Superior temporal gyrus (tissue), 1 donor: ENCODE data around the gene WDR1.

ENCODE experiments used
- DNase-seq: peaks from one replicate; pipeline ENCODE4 v3.0.0-alpha.2; 2016; ENCODE audit errors: extremely low spot score

Gene WDR1

DNA sequence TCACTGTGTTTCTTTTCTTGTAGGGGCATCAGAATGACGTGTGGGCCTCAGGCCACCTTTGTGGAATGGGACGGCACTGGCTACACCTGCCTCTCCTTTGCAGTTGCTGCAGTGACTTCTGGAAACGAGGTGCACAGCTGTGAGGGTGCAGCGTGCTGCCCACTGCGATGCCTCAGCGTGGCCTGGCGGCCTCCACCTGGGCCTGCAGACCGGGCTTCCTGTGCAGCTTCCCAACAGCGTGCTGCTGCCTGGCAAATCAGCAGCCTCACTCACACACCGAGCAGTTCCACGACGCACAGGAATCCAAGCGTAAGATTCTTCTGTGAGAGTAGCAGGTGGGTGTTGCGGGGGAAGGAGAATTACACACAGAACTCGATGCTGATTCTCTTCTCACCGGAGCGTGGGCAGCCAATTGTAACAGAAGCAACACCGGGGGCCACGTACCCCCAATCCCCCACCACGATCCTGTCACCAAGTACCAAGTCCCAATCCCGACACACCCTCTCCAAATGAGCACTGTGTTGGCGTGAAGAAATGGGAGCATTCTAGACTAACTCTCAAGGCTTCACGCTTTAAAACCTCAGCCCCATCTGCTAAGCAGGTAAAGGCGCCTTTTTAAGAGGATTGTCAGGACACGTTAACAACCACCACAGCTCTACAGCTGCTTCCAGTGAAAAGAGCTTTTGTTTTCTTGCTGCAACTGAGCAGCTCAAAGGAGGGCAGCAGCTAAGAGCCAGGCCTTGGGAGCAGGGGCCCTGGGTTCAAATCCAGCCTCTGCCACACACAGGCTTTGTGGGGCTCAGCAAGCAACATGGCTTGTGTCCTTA is 16.9 kb downstream of the WDR1 start:
- no peak for DNase-seq

DNA sequence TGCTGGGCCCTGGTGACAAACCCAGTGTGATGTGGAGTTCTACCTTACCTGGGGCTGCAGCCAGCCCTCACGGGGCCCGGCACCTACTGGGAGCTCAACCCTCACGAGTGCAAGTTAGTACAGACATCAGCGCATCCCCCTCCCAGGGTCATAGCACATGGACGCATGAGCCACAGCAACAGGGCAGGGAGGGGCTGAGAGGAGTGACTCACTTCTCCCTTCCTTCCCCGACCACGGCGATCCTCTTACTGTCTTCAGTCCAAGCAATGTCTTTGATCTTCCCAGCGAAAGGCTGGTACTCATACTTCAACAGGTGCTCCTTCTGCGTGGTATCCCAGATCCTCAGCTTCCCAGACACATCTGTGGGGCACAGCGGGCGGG is 17.8 kb downstream of the WDR1 start:
- DNase-seq, result no peak

DNA sequence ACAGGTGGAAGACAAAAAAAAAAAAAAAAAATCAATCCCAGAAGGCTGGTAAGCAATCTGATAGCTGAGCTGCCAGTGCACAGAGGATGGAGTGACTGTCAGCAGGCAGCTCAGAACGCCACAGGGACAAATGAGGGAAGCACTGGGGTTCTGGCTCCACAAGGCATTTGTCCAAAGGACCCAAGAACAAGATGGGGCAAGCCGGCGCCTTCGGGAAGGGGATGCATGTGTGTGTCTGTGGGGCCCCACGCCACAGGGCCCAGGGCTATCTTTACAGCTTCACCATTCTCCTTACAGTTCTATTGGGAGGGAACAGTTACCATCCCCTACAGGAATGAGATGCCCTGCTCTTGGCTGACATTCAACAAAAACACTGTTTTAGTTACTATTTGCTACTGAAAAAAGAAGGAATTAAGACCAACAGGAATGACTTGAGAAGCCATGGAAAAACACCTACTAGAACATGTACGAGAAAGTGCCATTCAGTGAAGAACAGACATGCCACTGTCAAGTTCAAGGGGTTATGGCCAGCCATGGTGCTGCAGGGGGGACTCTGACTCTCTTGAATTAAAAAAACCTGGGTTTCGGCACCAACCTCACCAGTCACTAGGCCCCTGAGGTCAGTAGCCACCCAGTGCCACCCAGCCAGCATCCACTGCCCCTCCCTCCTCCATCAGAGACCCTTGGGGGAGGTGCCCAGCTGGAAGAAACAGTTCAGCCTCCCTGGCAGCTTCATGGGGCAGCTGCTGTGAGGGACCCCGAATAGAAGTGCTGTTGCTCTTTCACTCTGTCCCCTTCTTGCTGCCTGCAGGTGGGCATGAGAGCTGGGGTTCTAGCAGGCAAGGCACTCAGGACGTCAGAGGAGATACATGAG is 18.5 kb downstream of the WDR1 start:
- DNase-seq, result no peak

DNA sequence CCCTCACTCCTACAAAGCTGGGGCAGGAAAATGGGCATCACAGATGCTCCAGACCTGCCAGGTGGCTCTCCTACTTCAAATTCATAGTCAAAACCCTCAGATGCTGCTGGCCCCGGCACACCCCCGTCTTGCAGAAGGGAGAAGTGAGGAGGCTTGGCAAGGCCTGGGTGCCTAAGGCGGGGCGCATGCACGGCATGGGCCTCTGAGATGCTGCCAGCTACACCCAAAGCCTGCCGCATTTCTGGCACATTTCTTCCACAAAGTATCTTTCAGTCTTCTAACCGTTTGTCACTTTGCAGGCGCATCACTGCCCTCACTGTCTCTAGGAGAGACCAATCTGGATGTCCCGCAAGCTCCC is 19.6 kb downstream of the WDR1 start:
- DNase-seq, result peak; percentile 42

DNA sequence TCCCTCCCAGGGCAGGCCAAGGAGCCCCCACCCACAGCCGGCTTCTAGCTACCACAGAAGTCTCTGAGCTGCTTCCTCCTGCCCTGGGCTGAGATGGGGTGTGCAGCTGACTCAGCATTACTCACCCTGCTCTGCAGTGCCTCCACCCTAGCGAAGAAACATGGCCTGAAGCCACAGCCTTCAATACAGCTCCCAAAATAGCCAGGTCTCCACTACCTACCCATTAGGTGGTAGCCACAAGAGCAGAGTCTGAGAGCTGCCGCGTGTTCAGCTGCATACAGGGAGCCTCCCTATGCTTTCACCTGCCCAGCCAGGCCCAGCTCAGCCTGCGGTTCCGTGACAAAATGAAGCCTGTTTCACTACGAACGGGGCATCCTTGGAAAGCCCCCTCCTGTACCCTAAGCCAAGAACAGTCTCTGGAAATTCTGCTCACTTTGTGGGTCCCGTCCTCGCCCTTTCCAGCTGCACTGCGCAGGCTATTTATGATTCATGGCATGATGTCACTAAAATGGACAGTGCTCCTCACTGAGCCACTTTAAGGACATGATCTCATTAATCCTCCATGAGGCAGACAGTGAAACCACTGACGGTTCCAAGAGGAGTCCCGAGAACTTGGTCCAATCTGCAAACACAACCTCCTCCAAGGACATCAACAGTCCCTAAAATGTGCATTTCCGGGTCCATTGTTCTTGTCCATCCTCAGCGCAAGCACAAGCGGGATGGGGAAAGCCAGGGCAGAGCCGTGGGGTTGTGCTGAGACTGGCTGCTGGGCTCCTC is 20.2 kb downstream of the WDR1 start:
- peak; percentile 71 for DNase-seq

DNA sequence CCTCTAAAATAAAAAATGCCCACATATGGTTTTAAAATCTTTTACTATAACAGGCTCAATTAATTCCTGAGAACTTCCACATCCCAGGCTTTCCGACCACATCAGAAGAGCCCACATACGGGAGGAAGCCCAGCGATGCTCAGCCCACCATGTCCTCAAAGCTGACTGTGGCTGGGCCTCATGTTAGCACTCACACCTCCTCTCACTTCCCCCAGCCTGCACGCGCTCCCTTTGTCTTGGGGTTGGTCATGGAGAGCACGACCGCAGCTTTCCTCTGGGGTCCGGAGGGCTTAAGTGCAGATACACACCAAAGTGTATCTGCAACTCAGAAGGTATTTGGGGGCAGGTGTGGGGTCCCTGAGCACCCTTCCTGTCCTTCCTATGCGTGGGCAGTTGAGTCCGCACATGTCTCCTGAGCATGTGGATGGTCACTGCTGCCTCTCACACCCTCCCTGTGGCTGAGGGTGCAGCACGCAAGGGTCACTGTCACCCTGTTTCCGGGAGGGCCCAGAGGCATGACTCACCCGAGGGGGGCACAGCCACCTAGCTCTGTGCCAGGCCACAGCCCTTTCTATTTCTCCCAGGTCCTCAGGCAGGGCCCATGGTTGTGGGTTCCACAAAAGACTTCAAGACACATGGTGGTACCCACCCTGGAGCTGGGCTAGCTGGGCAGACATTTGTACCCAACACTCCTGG is 21.2 kb downstream of the WDR1 start:
- DNase-seq, result no peak

DNA sequence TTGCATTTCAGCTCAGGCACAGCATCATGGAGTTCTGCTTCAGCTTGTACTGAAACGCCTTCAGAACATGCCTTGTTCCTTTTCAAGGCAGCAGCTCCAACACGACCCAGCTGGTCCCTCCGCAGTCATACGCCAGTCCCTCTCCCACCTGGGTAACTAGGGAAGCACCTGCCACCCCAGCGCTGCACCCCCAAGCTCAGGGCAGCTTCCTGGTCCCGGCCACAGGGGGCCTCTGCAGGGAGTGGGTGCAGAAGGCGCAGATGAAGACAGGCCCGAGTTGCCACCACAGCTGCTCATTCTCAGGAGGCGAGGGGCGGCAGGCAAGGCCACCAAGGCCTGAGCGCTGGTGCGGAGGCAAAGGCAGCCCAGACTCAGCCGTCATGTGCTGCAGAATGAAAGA is 21.8 kb downstream of the WDR1 start:
- DNase-seq, result no peak

DNA sequence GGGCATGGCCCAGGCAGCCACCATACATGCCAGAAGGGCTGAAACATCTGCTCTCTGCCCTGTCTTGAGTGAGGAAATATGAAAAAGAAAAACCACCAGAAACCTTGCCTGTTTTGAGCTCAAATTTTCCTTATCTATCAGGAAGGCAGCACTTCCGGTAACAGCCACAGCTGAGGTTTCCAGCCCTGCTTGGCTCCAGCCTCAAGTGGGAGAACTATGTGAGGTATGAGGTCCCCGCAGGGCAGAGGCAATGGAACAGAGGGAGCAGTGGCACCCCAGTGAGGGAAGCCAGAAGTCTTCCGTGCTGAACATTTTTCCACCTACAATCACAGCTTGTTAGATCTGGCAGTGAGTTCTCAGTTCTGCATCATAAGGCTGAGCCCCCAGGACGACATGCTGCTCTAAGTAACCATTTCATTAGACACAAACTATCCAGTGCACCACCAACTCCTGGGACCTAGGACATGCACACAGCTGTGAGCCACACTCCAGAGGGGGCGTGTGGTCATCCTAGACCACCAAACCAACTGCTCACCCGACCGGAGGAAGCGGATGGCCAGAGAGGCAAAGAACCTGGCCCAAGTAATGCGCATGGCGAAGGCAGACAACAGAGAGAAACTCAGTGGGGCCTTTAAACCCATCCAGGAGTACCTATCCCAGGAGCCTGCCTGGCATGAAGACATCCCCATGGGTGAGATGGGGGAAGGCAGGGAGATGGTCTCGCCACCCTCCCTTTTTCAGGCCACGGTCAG is 22.6 kb downstream of the WDR1 start:
- no peak for DNase-seq

DNA sequence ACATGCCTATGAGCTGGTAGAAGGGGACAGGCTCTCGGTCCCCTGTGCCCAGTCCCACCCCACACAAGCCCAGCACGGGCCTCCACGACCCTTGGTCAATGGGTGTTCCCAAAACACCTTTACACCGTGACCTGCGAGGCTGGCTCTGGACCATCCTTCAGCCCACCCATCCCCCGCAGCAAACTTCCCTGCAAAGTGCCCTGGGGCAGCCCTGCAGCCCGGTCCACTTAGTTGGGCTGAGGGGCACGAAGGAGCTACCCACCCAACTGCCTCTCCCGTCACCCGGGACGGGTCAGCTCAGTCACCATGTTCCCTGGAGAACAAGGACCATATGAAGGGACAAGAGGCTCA is 23.4 kb downstream of the WDR1 start:
- DNase-seq, result no peak

DNA sequence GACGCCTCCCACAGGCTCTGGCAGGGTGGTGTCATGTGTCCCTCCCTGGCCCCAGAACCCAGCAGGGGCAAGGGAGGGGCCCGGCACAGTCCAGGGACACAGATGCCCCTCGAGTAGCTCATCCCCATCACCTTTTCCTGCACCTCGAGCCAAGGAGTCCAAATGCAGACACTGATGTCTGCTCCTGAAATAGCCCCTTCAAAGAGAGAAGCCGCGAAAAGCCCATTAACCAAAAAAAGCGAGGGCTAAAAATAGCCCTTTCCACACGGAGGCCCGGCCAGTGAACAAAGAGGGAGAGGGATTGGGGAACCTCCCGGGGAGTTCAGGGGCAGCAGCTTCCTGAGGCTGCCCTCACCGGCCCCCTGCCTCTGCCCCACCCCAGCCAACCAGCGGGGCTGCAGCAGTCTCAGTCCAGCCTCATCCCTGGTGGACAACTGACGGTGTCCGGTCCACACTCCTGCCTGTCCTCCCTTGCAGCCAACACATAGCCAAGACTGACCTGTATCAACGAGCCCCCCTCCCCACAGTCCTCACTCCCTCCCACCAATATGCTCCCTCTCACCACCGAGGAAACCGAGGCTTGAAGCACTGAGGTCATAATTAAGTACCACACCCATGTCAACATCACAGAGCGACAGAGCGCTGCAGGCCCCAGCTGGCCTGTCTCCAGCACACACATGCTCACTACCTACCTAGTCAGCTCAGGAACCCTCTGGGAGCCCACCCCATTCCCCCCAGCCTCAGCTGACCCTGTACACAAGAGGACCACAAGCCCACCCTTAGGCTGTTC is 23.9 kb downstream of the WDR1 start:
- DNase-seq, result no peak

DNA sequence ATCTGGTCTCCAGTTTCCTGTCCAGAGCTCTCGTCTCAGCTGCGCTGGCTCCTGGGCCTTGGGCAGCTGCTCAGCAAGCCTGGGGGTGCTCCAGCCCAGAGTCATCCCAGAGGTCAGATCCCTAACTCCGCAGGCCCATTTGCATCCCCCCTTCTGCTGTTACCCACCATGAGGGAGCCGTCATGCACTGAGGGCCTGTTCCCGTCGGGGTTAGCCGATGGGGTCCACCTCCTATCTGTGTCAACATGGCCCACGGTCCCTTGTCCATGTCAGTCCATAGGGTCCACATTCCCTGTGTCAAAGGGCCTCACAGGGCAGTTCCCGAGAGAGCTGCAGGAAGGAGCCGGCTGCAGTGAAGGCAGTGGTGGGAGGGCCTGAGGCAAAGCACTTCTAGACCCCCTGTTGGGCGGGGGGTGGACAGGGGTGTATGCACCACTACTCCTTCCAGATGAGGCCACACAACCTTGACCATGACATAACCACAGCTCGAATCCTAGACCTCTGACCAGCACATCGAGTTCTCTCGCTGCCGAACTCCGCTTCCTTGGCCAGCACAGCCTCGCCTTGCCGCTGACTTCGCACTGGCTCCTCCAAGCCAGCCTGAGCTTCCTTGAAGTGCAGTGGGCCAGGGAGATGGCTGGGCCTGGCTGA is 24.9 kb downstream of the WDR1 start:
- no peak for DNase-seq

DNA sequence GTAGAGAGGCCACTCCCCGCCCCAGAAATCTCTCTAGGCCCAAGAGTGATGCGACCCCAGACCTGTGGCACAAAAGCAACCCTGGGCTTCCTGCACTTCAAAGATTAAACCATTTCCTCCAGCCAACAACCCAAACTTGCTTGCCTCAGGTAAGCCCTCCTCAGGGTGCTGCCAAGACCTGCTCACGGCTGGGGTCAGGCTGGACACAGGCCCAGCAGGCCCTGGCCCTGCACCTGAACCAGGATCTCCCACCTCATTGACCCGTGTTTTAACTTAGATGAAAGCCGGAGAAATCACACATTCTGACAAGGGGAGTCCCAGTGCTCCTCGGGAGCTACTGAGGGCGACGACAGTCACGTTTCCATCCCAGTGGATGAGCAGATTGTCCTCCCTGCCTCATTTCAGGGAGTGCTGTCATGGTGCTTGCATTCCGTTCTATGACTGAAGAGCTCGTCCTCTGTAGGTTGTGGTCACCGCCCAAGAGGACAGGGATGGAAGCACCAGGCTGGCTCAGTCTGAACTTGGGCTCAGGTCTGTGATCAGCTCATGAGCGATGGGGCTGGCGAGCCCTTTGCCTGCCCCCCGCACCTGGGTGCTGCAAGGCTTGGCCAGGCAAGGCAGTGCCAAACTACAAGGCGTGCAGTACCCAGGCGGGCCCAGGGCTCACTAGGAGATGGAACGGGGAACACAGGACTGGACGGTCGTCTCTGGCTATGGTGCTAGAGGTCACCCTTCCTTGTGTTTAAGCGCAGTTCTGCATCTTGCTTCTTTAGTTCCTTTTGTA is 25.9 kb downstream of the WDR1 start:
- DNase-seq, result no peak

DNA sequence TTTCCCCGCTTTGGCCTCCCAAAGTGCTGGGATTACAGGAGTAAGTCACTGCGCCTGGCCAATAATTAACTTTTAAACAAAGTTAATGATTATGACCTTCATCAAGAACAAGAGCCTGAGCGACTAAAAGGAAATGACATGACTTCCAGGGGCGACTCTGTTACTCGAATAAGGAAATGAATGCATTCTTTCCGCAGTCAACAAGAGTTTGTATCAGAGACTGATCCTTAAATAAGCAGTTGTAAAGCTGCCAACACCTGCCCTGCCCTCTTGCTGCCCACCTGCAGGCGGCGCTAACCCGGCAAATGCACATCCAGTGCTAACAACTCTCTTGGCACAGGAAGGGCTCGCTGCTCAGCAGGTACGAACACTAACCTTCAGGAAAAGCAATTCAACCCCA is 27.3 kb downstream of the WDR1 start:
- no peak for DNase-seq

DNA sequence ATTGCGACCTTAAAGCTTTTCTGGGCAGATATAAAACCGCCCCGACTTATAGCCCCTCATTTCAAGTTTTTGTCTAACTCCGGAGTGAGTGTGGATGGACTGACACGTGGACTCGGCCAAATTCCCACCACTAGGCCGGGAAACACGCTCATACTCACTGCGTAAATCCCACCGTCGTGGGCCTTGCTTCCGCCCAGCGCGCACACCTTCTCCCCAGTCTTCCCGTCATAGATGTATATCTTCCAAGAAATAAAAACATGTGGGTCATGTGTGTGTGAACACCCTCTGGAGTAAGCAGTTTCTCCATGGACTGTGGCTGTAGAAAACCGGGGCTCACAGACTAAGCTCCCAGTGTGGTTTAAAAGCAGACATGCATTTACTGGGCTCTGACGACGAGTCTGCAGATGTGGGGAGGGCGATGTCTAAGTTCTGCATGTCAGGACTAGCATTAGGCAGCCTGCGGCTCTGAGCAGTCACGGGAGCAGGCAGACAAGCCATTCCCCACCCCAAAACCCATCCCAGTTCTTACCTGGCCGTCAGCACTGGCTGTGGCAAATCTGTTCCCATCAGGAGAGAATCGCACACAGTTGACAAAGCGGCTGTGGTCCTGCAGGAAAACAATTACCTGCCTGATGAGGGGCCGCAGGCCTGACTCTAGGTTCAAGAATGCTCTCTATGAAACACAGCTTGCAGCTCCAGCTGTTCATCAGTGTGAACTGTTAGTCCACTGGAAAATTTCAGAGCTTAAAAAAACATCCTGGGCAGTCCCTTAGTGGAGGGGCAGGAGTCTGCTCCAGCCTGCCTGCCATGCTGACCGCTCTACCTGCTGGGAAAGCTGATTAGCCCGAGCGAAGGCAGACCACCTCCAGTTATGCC is 28.2 kb downstream of the WDR1 start:
- no peak for DNase-seq

DNA sequence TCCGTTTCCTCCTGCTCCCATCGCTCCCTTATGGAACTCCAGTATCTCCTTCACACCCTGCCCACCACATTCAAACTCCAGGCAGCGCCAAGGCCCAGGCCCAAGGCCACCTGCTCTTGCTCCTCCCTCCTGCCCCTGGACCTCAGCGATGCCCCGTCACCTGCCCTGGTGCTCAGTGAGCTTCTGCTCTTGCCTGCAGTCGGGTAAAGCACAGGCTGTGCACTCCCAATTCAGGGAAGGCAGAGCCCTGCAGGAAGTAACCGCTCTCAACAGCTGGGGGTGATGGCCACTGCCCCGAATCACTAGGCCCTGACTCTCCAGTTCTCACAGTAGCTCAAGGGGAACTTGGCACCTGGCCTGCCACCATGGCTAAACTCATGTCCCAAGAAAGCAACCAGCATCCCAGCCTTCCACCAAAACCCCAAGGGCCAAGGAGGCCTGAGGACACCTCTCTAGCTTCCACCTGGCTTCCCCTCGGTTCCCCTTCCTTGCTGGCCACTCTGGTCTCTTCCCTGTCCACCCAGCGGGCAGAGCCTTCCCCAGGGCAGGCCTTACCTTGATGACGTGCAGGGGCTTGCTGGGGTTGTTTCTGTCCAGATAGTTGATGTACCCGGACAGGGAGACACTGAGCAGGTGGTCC is 29.3 kb downstream of the WDR1 start:
- no peak for DNase-seq

DNA sequence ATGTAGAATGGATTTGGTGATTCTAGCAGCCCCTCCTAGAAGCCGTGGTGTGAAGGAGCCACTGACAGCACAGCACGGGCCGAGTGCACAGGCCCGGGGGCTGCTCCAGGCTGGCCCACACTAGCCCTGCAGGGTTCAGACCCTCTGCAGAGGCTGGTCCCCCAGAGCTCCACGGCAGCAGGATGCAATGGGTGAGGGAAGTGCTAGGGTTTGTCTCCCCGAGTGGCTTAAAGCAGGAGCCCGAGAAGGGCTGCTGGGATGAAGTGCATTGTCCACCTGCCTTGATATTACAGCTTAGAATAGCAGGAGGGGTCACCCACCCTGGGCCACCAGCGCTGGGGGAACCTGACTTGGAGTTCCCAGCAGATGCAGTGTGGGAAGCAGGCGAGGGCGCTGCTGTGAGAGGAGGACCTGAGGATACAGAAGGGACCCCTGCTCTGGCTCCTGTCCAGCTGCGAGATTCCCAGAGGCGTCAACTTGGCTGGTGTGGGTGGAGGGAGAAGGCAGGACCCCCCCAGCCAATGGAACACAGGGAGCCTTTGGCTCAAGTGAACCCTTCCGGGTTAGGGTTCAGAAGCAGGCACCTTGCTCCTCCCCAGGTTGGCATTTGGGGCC is 30.0 kb downstream of the WDR1 start:
- no peak for DNase-seq
